GM03348 (cell line): Measurements from ENCODE around the gene PPP1R2C.
A peak's percentile ranks its signal among the peaks of the same experiment; 100 is the strongest.

Experiments
- DNase-seq: peaks from one replicate; pipeline ENCODE4 v3.0.0; 2012; ENCODE audit warnings: low spot score

The PPP1R2C gene

DNA sequence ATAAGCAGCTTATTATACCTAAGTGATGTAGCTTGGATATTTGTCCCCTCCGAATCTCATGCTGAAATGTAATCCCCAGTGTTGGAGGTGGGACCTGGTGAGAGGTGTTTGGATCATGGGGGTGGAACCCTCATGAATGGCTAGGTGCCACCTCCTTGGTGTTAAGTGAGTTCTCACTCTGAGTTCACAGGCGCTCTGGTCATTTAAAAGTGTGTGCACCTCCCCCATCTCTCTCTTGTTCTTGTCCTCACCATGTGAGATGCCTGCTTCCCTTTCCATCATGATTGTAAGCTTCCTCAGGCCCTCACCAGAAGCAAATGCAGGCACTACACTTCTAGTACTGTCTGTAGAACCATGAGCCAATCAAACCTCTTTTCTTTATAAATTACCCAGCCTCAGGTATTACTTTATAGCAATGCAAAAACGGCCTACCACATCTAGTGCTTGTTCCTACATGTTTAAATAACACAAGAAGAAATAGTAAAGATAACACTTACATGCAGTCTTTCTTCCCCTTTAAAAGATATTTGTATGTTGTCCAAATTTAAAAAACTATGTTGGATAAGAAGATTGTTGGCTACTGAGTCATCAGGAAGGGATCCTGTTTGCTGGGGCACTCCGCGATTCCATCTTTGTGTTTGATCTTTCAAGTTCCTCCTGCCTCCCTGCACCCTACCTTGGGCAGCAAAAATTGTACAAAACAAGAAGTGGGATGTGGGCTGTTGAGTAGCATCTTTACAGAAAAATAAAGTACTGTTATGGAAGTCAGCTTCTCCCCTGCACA is 29.7 kb downstream of the PPP1R2C start:
- DNase-seq, result peak; percentile 55

- peak; percentile 60 for DNase-seq
Observed at GRCh38 chrX:42746606-42747005, 31.4 kb downstream of the PPP1R2C start.

DNA sequence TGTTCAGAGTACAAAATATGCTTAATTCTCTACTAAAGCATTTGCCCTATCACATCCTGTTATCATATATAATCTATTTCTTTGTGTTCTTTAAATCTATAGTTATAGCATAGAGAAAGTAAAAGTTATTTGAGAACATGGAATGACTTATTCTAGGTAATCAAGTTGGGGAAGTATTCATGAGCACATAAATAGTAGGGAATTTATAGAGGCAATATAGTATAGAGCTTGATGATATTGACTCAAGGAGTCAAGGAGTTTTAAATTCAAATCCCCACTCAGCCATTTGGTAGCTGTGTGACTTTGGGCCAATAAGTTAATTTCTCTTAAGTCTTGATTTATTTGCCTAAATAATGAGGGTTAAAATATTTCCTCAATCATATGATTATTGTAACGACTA is 37.5 kb downstream of the PPP1R2C start:
- no peak for DNase-seq

- no peak for DNase-seq
Observed at GRCh38 chrX:42739741-42740140, 38.2 kb downstream of the PPP1R2C start.

GRCh38 chrX:42739258-42739657 is 38.7 kb downstream of the PPP1R2C start:
- DNase-seq, result no peak

DNA sequence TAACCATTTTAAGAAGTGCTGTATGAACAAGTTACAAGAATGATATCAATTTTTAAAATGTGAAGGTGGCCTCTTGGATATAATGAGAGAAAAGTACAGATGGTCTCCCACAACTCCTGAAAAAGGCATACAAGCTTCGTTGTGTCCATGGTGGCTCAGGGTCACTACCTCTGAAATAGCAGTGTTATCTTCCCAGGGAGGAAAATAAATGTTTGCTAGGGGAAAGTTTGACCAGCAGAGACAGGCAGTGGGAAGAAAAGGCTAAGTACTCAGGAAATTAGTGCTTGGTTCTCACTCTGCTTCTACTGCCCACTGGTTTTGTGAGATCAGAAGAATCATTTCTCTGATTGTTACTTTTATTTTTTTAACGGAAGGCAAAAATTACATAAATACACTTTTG is 39.4 kb downstream of the PPP1R2C start:
- DNase-seq, result no peak

DNA sequence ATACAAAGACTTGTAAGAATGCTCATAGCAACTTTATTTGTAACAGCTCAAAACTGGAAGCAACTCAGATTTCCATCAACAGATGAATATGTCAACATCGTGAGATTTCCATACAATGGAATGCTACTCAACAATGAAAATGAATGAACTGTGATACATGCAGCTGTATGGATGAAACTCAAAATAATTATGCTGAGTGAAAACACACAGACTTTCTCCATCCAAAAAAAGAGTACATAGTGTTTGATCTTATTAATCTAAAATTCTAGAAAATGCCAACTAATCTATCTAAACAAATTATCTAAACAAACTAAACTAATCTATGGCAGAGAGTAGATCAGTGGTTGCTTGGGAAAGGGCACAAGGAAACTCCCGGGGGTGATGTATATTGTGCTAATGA is 42.7 kb downstream of the PPP1R2C start:
- no peak for DNase-seq

DNA sequence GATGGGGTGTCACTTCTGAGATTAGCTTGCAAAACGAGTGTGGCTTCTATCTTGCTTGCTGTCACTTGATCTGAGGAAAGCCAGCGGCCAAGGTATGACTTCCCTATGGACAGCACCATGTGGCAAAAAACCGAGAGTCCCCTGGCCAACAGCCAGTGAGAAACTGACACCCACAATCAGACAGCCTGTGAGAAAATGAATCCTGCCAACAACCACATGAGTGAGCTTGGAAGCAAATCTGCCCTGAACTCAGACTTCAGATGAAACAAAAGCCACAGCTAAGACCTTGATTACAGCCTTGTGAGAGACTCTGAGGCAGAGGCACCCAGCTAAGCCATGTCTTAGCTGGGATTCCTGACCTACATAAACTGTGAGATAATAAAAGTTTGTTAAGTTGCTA is 45.5 kb downstream of the PPP1R2C start:
- no peak for DNase-seq
